ENCODE data around the gene RPS23.

RPS23 gene

DNA sequence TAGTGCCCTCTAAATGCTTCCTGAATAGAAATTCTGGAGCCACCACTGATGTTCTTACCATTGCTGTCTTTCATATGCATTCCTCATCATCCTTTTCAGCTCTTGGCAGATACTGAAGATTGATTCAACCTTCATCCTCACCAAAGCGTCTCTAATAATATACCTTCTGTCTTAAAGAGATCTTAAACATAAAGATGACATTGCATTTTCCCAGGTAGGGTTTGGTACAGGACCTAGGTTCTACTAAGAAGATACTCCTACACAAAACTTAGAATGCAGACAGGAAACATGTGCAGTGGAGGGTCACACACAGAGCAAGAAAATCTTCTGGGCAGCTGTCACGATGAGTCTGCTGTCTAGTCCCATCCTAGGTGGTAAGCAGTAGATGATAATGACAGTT is 41.0 kb upstream of the RPS23 start:
- no peak for DNase-seq (ENCODE audit: extremely low spot score)
- ChIA-PET CTCF (interaction anchor here (0.9 to 1.7 kb wide), 3 partner anchors 15 to 32 kb away, joined by 3 to 5 read pairs (median 4); no protein-coding TSS in a partner anchor), POLR2A (no interaction called here)
- TF ChIP-seq, protein P1, sequence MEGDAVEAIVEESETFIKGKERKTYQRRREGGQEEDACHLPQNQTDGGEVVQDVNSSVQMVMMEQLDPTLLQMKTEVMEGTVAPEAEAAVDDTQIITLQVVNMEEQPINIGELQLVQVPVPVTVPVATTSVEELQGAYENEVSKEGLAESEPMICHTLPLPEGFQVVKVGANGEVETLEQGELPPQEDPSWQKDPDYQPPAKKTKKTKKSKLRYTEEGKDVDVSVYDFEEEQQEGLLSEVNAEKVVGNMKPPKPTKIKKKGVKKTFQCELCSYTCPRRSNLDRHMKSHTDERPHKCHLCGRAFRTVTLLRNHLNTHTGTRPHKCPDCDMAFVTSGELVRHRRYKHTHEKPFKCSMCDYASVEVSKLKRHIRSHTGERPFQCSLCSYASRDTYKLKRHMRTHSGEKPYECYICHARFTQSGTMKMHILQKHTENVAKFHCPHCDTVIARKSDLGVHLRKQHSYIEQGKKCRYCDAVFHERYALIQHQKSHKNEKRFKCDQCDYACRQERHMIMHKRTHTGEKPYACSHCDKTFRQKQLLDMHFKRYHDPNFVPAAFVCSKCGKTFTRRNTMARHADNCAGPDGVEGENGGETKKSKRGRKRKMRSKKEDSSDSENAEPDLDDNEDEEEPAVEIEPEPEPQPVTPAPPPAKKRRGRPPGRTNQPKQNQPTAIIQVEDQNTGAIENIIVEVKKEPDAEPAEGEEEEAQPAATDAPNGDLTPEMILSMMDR (IDR thresholded peaks at IDR 0.05; ENCODE audit: control extremely low read depth, extremely low read depth, low read depth, missing control alignments) = no peak

DNA sequence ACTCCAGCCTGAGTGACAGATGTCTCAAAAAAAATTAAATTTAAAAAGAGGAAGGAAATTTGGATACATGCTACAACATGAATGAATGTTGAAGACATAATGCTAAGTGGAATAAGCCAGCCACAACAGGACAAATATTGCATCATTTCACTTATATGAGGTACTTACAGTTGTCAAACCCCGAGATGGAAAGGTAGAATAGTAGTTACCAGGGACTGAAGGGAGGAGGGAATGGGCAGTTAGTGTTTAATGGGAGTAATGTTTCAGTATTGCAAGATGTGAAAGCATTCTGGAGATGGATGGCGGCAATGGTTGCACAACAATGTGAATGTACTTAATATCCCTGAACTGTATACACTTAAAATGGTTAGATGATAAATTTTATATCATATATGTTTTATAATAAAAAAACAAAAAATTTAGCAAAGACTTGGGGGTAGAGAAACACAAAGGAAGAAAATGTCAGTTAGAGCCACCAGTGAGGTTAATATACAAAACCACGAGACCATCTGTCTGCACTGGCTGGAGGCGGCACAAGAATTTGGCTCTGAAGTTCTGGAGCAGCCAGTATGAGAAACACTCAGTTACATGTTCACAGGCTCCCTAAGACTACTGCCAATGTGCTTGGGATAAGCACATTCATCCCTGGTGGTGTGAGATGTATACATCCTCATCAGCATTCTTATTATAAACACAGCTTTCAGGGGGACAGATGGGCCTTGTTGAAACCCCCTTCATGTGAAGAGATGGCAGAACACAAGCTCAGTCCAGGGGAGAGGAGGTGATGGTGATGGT is 37.0 kb upstream of the RPS23 start:
- no peak for DNase-seq (ENCODE audit: extremely low spot score)
- TF ChIP-seq, protein P1 (IDR thresholded peaks at IDR 0.05; ENCODE audit: control extremely low read depth, extremely low read depth, low read depth, missing control alignments) = no peak
- ChIA-PET CTCF (interaction anchor here (1.0 kb wide), 1 partner anchor 11 kb away, joined by 3 read pairs; no protein-coding TSS in a partner anchor), POLR2A (interaction anchor here (0.6 kb wide), 1 partner anchor 1027 kb away, joined by 4 read pairs; no protein-coding TSS in a partner anchor)

DNA sequence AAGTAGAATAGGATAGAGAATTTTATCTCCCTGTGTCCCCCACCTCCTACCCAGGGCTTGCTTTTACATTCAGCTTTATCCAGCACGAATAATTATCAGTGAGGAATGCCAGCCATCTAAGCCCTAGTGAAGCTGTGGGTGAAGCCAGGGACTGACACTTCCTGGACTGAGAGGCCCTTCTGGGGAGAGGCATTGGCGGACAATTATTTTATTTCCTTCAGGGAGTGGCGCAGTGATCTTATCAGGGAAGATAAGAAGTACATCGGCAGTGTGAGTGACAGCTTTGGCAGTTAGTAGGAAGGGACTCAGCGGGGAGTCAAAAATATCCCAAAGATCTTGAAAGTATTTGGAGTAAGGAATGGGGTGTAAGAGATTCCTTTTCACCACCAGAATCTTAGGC is 34.9 kb upstream of the RPS23 start:
- CTCF ChIA-PET = interaction anchor here (0.8 to 2.4 kb wide), 8 partner anchors 9 to 1364 kb away, joined by 3 to 10 read pairs (median 4); no protein-coding TSS in a partner anchor
- no peak for DNase-seq (ENCODE audit: extremely low spot score)
- POLR2A ChIA-PET = no interaction called here
- TF ChIP-seq, protein P1 (IDR thresholded peaks at IDR 0.05; ENCODE audit: control extremely low read depth, extremely low read depth, low read depth, missing control alignments) = no peak

DNA sequence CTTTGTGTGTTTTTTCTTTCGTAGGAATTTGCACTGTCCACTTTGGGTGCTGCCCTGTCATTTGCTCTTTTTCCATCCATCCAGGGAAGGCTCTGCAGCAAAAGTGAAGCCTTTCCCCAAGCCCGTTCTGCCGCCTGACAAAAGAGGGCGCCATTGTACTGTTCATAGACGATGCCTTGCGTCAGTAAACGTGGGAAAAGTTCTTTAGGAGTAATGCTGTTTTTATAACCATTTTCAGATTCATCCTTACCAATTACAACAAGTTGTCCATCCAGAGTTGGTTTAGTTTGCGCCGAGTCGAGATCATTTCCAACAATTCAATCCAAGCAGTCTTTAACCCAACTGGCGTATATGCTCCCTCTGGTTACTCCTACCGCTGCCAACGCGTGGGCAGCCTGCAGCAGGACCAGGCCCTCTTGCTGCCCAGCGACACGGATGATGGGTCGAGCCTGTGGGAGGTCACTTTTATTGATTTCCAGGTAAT is 34.3 kb upstream of the RPS23 start:
- ChIA-PET POLR2A (no interaction called here), CTCF (interaction anchor here (1.1 to 2.4 kb wide), 8 partner anchors 8 to 1364 kb away, joined by 3 to 10 read pairs (median 4); no protein-coding TSS in a partner anchor)
- TF ChIP-seq, protein P1 (IDR thresholded peaks at IDR 0.05; ENCODE audit: control extremely low read depth, extremely low read depth, low read depth, missing control alignments) = peak; percentile 65
- peak; percentile 31 for DNase-seq (ENCODE audit: extremely low spot score)

DNA sequence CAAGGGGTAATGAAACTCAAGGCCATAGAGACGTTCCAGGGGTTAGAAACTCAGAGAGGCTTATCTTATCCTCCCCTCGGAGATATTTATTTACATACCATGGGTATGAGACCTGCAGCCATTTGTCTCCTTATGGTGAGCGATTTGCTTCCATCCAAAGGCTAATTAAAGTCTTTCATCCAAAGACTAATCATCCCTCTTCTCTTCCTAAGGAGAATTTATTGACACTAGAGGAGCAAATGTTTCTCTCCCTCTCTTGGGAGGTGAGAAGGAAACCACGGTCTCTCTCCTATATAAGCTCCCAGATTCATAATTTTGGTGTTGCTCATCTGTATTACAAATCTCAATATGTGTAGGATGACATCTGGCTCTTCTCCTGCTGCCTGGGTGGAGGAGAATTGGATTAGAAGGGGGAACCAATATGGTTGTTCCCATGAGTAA is 31.0 kb upstream of the RPS23 start:
- ChIA-PET POLR2A (no interaction called here), CTCF (no interaction called here)
- no peak for DNase-seq (ENCODE audit: extremely low spot score)
- TF ChIP-seq, protein P1 (IDR thresholded peaks at IDR 0.05; ENCODE audit: control extremely low read depth, extremely low read depth, low read depth, missing control alignments) = no peak

DNA sequence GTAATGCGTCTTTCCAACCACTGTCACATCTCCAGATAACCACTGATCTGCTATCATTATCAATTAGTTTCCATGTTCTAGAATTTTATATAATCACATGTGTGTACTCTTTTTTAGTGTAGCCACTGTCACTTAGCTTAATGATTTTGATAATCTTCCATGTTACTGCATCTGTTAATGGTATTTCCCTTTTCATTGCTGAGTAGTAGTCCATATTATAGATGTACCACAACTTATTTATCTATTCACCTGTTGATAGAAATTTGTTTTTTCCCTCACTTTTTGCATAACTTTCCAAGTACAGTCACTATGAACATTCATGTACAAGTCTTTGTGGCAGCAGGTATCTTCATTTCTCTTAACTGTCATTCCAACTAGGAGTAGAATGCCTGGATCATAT is 30.3 kb upstream of the RPS23 start:
- TF ChIP-seq, protein P1 (IDR thresholded peaks at IDR 0.05; ENCODE audit: control extremely low read depth, extremely low read depth, low read depth, missing control alignments) = no peak
- ChIA-PET CTCF (no interaction called here), POLR2A (no interaction called here)
- DNase-seq (ENCODE audit: extremely low spot score) = no peak

All from GM10248 (cell line).